IPS-20b (cell line): ENCODE data around the gene SULT1C2.
A peak's percentile ranks its signal among the peaks of the same experiment; 100 is the strongest.

Source experiments
- H3K27ac ChIP-seq: one replicate; pipeline ENCODE4 v1.5.1; 2013; ENCODE audit warnings: low read length
- H3K27me3 ChIP-seq: 2 replicates; pipeline ENCODE4 v1.6.1; 2013; ENCODE audit warnings: mild to moderate bottlenecking, low read length, inconsistent platforms; ENCODE audit not compliant: insufficient read depth
- H3K36me3 ChIP-seq: 2 replicates; pipeline ENCODE4 v1.6.1; 2013; ENCODE audit warnings: low read depth, mild to moderate bottlenecking, inconsistent platforms, low read length, moderate library complexity; ENCODE audit not compliant: insufficient read depth
- H3K4me1 ChIP-seq: 2 replicates; pipeline ENCODE4 v1.6.1; 2013; ENCODE audit warnings: mild to moderate bottlenecking, control low read depth, inconsistent platforms, low read length, moderate library complexity; ENCODE audit not compliant: insufficient read depth
- H3K4me3 ChIP-seq: 2 replicates; pipeline ENCODE4 v1.5.1; 2013; ENCODE audit warnings: mild to moderate bottlenecking, low read length, inconsistent platforms
- H3K9ac ChIP-seq: 2 replicates; pipeline ENCODE4 v1.6.1; 2013; ENCODE audit warnings: low read depth, mild to moderate bottlenecking, inconsistent platforms, low read length, moderate library complexity
- H3K9me3 ChIP-seq: 2 replicates; pipeline ENCODE4 v1.6.1; 2013; ENCODE audit warnings: mild to moderate bottlenecking, low read depth, low read length, inconsistent platforms; ENCODE audit not compliant: insufficient read depth

SULT1C2 gene

GRCh38 chr2:108301558-108301957 lies 12.9 kb downstream of the SULT1C2 start:
- H3K27ac ChIP-seq: no peak overlapping the region
- H3K4me1 ChIP-seq: no peaks in the 10 kb centered on the region
- H3K27me3 ChIP-seq: no peaks in the 10 kb centered on the region

GRCh38 chr2:108304975-108305374 lies 16.3 kb downstream of the SULT1C2 start:
- H3K4me3 ChIP-seq: no peak overlapping the region
- H3K9ac ChIP-seq: no peak overlapping the region
- no peaks in the 10 kb centered on the region for H3K27me3 ChIP-seq
- no peak overlapping the region for H3K27ac ChIP-seq
- H3K9me3 ChIP-seq: no peaks in the 10 kb centered on the region
- H3K4me1 ChIP-seq: no peaks in the 10 kb centered on the region
- no peaks in the 10 kb centered on the region for H3K36me3 ChIP-seq

More at GRCh38 chr2:108301558-108301957, 12.9 kb downstream of the SULT1C2 start:
- H3K9me3 ChIP-seq: no peaks in the 10 kb centered on the region
- no peak overlapping the region for H3K4me3 ChIP-seq
- no peaks in the 10 kb centered on the region for H3K36me3 ChIP-seq
- H3K9ac ChIP-seq: no peak overlapping the region

DNA sequence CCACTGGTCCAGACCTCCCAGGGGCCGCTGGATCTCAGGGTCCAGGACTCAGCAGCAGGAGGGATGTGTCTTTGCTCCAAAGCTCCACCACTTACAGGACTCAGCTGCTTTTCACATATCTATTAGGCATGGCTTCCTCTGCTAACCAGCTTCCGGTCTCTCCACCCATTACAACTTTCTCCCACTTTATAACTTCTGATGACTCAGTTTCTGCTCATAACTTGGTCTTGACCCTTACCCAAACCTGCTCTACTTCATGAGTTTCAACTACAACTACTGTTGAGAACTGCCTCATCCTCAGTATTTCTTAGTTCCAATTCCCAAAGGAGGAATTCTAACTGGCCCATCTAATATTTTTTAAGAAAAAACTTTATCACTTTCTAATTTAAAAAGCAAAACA lies 17.2 kb downstream of the SULT1C2 start:
- Histone ChIP-seq H3K27me3 (no peaks in the 10 kb centered on the region), H3K9me3 (no peaks in the 10 kb centered on the region), H3K27ac (no peak overlapping the region), H3K4me3 (no peak overlapping the region), H3K4me1 (no peaks in the 10 kb centered on the region), H3K9ac (no peak overlapping the region), H3K36me3 (no peaks in the 10 kb centered on the region)

- Histone ChIP-seq H3K36me3 (no peaks in the 10 kb centered on the region), H3K9ac (no peak overlapping the region), H3K4me1 (no peaks in the 10 kb centered on the region; the same call in 1 of the 2 replicates), H3K27ac (no peak overlapping the region), H3K27me3 (no peaks in the 10 kb centered on the region), H3K4me3 (no peak overlapping the region), H3K9me3 (no peaks in the 10 kb centered on the region)
These were observed 21.2 kb downstream of the SULT1C2 start for GRCh38 chr2:108309903-108310302.

DNA sequence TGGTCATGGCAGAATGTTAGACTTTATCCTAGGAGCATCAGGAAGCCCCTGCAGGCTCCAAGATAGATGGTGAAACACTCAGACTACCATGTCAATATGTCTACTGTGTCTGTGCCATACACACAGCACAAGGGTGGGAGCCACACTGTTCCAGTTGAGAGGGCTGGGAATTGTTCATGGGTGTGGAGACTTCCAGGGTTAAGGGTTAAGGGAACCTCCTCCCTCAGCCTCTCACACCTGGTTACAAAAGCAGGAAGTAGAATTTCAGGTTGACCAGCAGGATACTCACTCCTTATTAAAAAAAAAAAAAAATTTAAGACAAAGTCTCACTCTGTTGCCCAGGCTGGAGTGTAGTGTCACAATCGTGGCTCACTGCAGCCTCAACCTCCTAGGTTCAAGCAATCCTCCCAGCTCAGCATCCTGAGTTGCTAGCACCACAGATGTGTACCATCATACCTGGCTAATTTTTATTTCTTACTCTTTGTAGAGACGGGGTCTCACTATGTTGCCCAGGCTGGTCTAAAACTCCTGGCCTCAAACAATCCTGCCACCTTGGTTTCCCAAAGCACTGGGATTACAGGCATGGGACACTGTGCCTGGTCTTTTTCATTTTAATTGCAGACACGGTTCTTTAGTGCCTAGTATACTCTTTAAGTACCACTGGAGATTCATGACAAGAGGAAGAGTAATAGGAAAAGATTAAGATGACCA lies 26.0 kb downstream of the SULT1C2 start:
- Histone ChIP-seq H3K9me3 (no peaks in the 10 kb centered on the region), H3K27ac (no peak overlapping the region), H3K4me3 (no peak overlapping the region), H3K27me3 (no peaks in the 10 kb centered on the region), H3K4me1 (peaks cover 17% of the 10 kb centered on the region), H3K36me3 (no peaks in the 10 kb centered on the region), H3K9ac (no peak overlapping the region)

DNA sequence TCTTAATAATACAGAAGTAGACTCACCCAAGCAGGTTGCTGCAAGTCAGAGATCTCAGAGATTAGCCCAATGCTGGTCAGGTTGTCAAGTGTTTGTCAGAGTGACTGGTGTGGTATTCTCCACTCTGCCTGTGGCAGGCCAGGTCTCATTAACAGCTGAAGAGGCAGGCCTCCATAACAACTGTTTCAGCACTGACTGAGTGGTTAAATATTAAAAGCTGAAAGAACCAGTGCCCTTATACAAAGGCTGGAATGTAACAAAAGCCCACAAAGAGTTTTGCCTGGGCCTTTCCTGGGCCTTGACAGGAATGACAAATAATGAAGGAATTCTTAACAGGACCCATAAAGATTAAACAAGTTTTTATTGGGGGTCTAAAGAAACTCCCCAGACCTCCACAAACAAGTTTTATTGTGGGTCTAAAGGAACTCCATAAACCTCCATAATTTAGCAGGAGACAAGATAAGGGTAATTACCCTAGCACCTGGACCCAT lies 26.8 kb downstream of the SULT1C2 start:
- no peaks in the 10 kb centered on the region for H3K36me3 ChIP-seq
- no peak overlapping the region for H3K4me3 ChIP-seq
- H3K9me3 ChIP-seq: no peaks in the 10 kb centered on the region
- H3K27me3 ChIP-seq: no peaks in the 10 kb centered on the region
- H3K9ac ChIP-seq: no peak overlapping the region
- no peak overlapping the region for H3K27ac ChIP-seq
- H3K4me1 ChIP-seq: peaks cover 17% of the 10 kb centered on the region

GRCh38 chr2:108316033-108316432 lies 27.3 kb downstream of the SULT1C2 start:
- H3K9me3 ChIP-seq: no peaks in the 10 kb centered on the region
- no peaks in the 10 kb centered on the region for H3K27me3 ChIP-seq
- H3K9ac ChIP-seq: no peak overlapping the region
- H3K36me3 ChIP-seq: no peaks in the 10 kb centered on the region
- peaks cover 17% of the 10 kb centered on the region for H3K4me1 ChIP-seq
- H3K27ac ChIP-seq: no peak overlapping the region
- H3K4me3 ChIP-seq: peak overlapping the region; percentile 48; the same call in 1 of the 2 replicates

DNA sequence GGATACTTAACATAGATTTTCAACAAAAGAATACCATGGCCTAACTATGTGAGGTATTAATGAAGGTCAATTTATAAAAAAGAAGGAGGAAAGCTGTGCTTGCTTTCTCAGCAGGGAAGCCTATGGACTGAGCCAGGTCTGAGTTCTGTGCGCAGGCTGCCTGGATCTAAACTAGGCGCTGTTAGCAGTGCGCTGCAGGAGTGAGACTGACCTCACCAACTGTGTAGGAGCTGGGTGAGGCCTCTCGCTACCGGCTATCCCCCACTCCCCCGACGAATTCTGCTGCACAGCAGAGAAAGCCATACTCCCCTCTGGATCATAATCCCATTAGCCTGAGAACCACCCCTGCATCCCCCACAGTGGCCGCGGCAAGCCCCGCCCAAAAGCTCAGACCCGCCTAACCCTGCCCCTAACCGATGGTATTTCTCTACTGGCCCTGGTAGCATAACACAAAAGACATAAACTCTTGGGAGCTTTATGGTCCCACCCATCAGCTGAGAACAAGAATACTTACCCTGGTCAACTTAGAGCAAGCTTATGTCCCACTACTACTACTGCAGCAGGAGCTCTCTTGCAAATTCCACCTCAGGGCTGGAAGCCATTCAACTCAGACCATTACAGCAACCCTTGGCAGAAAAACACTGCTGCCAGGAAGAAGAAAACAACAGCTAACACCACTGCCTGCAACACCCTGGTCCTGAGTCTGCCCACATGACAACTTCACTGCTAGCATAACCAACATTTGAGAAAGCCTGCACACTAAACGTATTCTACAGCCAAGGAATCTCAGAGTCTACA lies 28.0 kb downstream of the SULT1C2 start:
- Histone ChIP-seq H3K9ac (no peak overlapping the region; the same call in 1 of the 2 replicates), H3K27ac (no peak overlapping the region), H3K9me3 (no peaks in the 10 kb centered on the region), H3K27me3 (no peaks in the 10 kb centered on the region), H3K36me3 (no peaks in the 10 kb centered on the region), H3K4me3 (peak overlapping the region; percentile 48), H3K4me1 (peaks cover 17% of the 10 kb centered on the region)

DNA sequence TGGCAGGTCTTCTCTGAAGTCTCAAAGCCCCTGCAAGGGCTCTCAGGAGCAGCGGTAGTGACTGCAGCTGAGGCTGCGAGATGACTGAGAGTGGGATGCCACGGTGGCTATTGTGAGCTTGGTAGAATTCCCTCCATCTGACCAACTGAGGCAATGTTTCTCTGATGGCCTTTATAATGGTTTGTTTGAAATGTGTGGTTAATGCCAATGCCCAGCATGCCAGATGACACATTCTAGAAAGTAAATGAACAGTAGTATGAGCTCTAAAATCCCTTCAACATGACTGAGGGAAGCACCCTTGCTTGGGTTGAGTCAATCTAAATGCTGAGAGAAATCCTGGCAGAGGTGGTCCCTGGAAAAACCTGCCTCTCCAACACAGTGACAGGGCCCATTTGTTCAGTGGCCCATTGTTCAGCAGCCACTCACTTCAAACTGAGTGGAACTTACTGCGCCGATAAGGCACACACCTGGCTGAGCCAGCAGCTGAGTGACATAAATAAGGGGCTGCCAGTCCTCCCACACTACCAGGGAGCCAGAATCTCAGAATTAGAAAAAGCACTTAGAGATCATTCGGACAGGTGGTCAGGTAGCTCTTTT lies 31.7 kb downstream of the SULT1C2 start:
- no peak overlapping the region for H3K9ac ChIP-seq
- no peaks in the 10 kb centered on the region for H3K27me3 ChIP-seq
- H3K27ac ChIP-seq: no peak overlapping the region
- no peak overlapping the region for H3K4me3 ChIP-seq
- peaks cover 12% of the 10 kb centered on the region for H3K4me1 ChIP-seq
- no peaks in the 10 kb centered on the region for H3K9me3 ChIP-seq
- no peaks in the 10 kb centered on the region for H3K36me3 ChIP-seq

DNA sequence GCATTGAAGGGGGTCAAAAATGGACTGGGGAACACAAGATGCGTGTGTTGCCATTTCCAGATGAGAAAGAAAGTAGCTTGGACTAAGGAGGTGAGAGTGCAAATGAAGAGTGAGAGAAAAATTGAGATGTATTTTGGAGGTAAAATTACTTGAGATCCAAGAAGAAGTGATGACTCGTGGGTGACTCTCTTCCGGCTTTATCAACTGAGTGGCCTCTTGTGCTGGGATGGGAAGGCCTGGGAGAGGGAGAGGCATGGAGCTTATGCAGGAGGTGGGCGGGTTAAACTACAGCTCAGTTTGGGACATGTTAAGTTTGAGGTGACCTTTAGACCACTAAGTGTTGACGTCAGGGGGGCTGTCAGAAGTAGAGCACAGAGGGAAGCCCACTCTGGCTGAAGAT lies 34.9 kb downstream of the SULT1C2 start:
- Histone ChIP-seq H3K4me3 (no peak overlapping the region), H3K9me3 (no peaks in the 10 kb centered on the region), H3K9ac (no peak overlapping the region), H3K4me1 (no peaks in the 10 kb centered on the region), H3K27me3 (no peaks in the 10 kb centered on the region), H3K27ac (no peak overlapping the region), H3K36me3 (no peaks in the 10 kb centered on the region)

- no peak overlapping the region for H3K4me3 ChIP-seq
- no peak overlapping the region for H3K27ac ChIP-seq
- no peaks in the 10 kb centered on the region for H3K9me3 ChIP-seq
- H3K36me3 ChIP-seq: no peaks in the 10 kb centered on the region
- no peak overlapping the region for H3K9ac ChIP-seq
- no peaks in the 10 kb centered on the region for H3K4me1 ChIP-seq
- H3K27me3 ChIP-seq: no peaks in the 10 kb centered on the region
These were observed 36.0 kb downstream of the SULT1C2 start for GRCh38 chr2:108324531-108325255.
